ENCODE data around the gene USB1.

The USB1 gene

DNA sequence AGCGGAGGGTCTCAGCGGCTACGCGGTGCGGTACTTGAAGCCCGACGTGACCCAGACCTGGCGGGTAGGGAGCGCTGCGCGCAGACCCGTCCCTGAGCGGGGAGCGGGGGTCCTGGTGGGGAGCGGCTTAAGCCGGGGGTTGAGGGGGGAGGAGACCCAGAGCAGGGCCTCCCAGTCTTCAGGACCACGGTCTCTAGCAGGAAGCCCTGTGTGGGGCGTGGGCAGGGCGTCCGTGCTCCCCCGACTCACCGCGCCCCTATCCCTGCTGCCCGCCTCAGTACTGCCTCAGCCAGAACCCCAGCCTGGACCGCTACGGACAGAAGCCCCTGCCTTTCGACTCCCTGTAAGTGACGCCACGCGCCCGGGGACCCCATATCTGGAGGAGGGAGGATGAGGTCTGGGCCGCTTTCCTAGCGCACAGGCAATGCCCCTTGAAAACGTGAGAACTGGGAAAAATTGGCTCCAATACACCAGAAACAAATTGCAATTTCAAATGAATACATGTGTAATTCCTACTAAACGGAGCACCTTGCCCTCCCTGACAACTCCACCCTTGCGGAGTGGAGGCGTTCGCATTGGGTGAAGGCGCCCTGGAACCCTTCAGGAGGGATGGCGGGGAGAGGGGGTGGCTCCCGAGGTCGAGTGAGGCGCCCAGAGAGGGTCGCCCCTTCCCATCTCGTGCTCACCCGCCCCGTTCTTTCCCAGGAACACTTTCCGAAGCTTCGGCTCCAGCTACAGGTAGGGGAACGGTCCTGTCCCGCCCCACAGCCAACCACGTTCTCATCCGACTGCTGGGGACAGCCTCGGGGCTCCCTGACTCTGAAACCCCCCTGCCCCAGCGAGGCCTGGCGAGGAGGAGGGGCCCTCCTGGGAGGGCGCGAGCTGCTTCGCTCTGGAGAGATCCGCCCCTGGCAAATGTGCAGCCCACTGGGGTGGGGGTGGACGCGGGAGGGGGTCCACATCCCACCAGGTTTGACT is 15.7 kb upstream of the USB1 start:
- TF ChIP-seq CTCF (IDR thresholded peaks at IDR 0.05; ENCODE audit: insufficient read depth, low read depth, low read length, missing control alignments) = no peak
- peak; percentile 19 for DNase-seq (ENCODE audit: low read depth)
- peak overlapping the region; percentile 75 for H3K4me3 ChIP-seq (ENCODE audit: low read length)

DNA sequence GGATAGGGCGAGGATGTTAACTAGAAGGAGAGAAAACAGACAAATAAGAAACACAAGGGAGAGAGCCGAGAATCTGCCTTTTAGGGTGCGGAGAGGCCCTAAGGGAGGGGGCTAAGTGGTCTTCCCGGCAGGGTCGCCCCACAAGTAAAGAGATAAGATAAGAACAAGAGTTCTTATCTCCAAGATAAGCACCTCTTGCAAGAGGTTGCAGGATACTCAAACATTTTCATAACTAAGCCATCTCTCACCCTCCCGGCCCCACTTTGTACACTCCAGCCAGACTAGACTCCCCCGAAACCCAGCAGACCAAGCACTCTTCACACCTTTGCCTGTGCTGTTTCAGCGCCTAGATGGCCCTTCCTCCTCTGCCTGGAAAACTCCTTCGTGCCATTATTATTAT is 15.0 kb upstream of the USB1 start:
- no peak for TF ChIP-seq CTCF (IDR thresholded peaks at IDR 0.05; ENCODE audit: insufficient read depth, low read depth, low read length, missing control alignments)
- no peak for DNase-seq (ENCODE audit: low read depth)
- H3K4me3 ChIP-seq (ENCODE audit: low read length) = peak overlapping the region; percentile 75

DNA sequence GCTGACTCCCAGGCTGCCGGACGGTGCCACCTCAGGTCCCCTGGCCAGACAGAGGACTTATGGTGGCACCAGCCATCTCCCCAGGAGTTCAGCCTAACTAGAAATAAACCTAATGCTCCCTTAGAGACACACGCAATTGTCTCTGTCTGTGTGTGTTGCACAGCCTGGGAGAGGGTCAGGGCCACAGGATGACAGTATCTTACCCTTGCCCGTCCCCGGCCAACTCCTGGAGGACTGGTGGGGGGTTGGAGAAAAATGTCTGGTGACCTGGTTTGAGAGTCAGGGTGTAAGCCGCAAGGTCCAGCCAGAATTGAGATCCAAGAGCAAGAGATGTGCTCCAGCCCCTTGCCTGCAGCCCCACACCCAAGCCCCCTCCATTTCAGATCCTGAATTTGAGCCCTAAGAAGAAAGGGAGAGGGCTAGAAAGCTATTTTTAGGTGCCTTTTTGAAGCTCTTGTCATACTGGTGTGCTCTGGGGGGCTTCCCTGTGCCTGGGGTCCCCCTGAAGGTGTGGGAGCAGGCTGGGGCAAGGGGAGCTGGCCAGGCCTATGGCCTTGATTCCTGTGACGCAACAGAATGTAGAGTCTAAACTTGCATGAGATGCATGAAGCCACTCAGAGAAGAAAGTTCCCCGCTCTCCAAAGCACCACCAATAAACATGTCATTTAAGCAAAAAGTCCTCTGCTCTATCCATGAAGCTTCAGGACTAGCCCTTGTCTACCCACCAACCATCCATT is 13.6 kb upstream of the USB1 start:
- no peak overlapping the region for H3K4me3 ChIP-seq (ENCODE audit: low read length)
- no peak for DNase-seq (ENCODE audit: low read depth)
- TF ChIP-seq CTCF (IDR thresholded peaks at IDR 0.05; ENCODE audit: insufficient read depth, low read depth, low read length, missing control alignments) = no peak

- peak; percentile 92 for DNase-seq (ENCODE audit: low read depth)
- no peak overlapping the region for H3K4me3 ChIP-seq (ENCODE audit: low read length)
- TF ChIP-seq CTCF (IDR thresholded peaks at IDR 0.05; ENCODE audit: insufficient read depth, low read depth, low read length, missing control alignments) = no peak
Observed at GRCh38 chr16:57988929-57989328, 12.3 kb upstream of the USB1 start.

GRCh38 chr16:57991551-57992059 is 9.6 kb upstream of the USB1 start:
- no peak for DNase-seq (ENCODE audit: low read depth)
- H3K4me3 ChIP-seq (ENCODE audit: low read length) = no peak overlapping the region
- TF ChIP-seq CTCF (IDR thresholded peaks at IDR 0.05; ENCODE audit: insufficient read depth, low read depth, low read length, missing control alignments) = no peak

- no peak overlapping the region for H3K4me3 ChIP-seq (ENCODE audit: low read length)
- TF ChIP-seq CTCF (IDR thresholded peaks at IDR 0.05; ENCODE audit: insufficient read depth, low read depth, low read length, missing control alignments) = no peak
- DNase-seq (ENCODE audit: low read depth) = no peak
Observed at GRCh38 chr16:57992084-57992483, 9.1 kb upstream of the USB1 start.

Measured in epithelial cell of esophagus (primary cell).